HG03095 (cell line): ENCODE measurements around the gene SLC16A11.
"Not testable (repeated sequence)": the region's sequence is repeated elsewhere in the genome, so short reads cannot be mapped to it uniquely, and the experiment has no call there.

ENCODE experiments used
- ATAC-seq: cut with Tn5 transposase; IDR thresholded peaks from one replicate; pipeline ENCODE4 v1.9.1; 2021; ENCODE audit warnings: moderate library complexity; ENCODE audit not compliant: unreplicated experiment

Gene SLC16A11

DNA sequence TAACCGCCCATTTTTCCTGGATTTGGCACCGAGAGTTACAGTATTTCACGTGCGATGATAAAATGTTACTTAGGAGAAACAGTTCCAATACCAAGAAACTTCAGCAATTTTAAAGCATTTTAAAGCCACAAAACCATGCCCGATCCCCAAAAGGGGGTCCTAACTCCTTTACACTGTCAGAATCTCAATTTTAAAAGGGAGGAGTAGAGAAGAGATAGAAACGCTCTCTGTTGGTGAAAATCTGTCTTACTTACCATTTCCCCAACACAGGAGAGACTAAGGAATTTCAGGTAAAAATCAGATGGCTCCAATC, 32.0 kb downstream of the SLC16A11 start:
- ATAC-seq: no peak

DNA sequence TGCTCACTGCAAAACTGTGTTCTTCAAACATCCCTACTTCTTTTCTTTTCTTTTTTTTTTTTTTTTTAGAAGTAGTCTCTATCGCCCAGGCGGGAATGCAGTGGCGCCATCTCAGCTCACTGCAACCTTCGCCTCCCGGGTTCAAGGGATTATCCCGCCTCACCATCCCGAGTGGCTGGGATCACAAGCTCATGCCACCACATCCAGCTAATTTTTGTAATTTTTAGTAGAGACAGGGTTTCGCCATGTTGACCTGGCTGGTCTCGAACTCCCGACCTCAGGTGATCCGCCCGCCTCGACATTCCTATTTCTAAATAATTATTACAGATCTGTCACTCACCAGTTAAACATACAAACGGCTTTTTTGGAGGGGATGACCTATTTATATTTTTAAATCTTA, 32.5 kb downstream of the SLC16A11 start:
- no peak for ATAC-seq

DNA sequence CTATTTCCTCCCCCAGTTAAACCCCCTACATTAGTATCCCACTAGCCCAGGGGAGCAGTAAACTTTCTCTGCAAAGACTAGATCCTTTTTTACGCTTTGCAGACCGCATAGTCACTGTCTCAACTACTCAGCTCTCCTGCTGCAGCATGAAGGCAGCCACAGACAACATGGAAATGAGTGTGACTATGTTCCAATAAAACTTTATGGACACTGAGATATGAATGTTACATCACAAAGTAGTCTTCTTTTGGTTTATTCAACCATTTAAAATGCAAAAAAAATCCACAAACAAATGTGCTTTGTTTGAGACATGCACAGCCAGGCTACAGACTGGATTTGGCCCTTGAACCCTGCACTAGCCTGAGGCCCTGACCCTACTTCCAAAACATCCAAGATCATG, 33.4 kb downstream of the SLC16A11 start:
- ATAC-seq: no peak

DNA sequence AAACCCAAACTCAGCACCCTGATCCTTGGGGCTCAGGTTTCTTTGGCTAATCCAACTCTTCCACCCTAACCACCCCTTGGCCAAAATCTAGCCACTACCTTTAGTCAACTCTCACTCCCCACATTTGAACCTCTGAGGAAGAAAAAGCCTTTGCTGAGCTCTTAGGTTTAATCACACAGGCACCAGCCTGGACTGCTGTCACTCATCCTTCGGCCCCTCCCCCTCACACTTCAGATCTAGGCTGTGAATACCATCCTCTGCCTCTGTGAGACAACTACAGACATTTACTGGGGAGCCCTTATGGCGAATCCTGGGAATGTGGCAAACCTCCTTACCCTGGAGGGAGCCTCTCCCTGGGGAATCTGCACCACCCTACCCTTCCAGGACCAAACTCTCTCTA, 36.7 kb downstream of the SLC16A11 start:
- no peak for ATAC-seq

- no peak for ATAC-seq
These were observed 38.2 kb downstream of the SLC16A11 start for GRCh38 chr17:7005716-7006115.

DNA sequence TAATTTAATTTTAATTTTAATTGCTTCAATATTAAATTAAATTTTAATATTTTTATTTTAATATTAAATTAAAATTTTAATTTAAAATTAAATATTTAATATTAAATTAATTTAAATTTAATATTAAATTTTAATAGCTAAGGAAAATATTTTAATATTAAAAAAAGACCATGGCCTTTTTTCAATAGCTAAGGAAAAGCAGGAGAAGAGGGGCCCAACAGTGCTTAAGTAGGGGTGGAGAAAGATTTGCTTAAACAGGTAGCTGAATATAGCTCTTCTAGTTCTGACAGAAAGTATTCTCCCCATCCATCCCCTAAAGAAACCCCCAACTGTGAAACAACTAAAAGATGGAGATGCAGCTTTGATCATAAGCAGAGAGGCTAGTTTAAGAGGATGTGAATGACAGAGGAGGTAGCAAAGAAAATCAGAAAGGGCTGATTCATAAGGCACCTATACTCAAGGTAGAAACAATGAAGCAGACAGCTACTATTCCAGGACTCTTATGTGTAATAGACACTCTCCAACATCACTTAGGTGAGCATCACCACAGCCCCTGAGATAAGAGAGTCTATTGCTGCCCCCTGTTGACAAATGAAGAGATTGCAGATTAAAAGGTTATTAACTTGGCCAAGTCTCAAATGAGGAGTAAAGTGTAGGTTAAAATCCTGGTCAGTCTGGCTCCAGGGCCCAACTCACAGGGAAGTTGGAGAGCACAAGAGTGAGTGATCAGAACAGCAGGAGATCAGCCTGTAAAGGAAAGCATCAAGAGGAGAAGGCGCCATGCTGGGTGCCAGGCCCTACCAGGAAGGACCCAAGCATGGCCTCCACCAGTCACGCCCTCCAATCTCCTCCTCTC, 39.3 kb downstream of the SLC16A11 start:
- ATAC-seq: no peak

DNA sequence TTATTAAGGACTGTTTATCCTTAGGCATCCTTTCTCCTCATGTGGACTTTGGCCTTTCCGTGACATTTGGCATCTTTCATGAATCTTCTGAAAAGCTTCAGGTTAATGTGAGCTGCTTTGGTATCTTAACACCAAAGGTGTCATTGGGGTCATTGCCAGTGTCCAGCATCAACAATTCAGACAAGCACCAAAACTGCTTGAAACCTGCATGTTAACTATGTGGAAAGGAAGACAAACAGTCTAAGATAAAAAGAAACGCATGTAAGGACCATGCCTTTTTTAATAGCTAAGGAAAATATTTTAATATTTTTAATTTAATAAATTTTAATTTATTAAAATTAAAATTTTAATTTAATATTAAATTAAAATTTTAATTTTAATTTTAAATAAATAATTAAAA, 40.1 kb downstream of the SLC16A11 start:
- ATAC-seq: no peak

GRCh38 chr17:7002288-7003047, 41.4 kb downstream of the SLC16A11 start:
- no peak for ATAC-seq

DNA sequence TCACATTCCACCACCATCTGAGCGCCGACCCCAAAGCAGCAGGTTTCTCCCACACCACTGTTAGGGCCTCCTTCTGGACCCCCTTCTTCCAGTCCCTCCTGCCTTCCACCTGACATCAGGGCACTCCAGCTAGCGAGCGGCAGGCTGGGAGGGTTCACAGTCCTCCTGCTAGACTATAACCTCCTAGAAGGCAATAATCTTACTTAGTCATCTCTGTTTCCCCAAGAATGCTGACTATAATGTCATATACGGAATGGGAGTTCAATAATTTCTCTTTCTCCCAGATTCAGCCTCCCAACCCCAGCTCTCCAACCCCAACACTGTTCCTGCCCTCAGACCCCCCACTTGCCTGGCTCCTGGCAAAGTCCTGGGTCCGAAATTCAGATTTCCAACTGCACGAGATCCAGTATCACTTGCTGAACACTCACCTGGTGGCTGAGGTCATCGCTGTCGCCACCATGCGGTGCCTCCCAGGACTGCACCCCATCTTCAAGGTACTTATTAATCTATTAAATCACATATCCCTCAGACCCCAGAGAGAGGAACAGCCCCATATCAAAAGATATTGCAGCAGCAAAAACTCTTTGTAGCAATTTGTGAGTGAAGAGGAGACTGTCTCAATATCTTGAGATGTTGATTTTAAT, 42.5 kb downstream of the SLC16A11 start:
- ATAC-seq: no peak

GRCh38 chr17:6998855-6999508, 44.9 kb downstream of the SLC16A11 start:
- no peak for ATAC-seq

- ATAC-seq: no peak
These were observed 46.7 kb downstream of the SLC16A11 start for GRCh38 chr17:6997171-6997570.

DNA sequence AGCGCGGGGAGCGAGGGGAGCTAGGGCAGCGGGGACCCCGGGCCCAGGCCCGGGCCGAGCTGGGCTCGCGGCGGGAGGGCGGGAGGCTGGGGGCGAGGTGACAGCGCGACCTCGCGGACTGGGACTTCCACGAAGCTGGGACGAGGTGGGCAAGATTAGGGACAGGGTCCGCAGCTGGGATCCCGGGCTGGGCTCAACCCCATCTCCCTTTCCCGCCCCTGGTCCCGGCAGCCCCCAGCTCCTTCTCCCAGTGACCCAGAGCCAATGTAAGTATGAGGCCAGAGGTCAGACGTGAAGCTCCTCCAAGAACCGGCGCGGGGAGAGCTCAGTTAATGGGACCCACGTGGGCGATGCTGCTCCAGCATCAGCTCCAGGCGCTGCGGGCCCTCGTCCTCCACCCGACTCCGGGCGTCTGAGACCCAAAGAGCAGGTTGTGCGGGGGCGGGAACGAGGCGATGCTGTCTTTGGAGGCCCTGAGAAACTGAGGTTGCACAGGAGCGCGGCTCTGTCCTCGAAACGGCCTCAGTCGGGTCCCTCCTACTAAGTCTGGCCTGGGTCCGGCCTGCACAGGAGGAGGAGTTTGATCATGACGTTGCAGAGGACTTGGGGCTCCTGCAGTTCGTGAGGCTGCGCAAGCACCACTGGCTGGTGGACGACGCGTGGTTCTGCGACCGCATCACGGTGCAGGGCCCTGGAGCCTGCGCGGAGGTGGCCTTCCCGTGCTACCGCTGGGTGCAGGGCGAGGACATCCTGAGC, 47.5 kb downstream of the SLC16A11 start:
- ATAC-seq: no peak

DNA sequence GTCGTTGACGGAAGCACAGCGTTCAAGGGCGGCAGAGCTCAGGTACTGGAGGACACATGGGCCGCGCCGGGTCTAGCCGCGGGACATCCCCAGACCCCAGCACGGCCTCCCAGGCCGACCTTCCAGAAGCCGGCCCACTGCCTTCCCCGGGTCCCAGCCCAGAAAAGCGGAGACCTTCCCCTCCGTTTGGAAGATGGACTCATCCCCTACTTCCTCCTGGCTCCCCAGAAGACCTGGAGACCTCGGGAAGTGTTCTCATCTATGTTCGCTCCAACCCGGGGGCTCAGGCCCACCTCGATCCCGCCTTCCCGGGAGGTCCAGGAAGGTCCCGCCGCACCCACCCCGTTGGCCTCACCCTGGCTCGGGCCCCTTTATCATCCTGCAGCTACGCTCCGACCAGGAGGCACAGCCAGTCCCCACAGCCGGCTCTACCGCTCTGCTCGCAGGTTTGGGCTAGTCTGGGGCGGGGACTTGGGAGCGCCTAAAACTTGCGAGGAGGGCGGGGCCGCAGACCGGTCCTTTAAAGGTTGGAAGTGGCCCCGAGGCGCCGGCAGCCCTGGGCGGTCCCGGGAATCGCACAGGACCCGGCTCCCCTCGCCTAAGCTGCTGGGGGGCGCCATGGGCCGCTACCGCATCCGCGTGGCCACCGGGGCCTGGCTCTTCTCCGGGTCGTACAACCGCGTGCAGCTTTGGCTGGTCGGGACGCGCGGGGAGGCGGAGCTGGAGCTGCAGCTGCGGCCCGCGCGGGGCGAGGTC, 48.2 kb downstream of the SLC16A11 start, which contains the start of gene ALOX12:
TSS of gene ALOX12 (plus strand) at position 550 of the 756 bp plus-strand sequence. CDS start at position 619, 69 bp downstream.
- no peak for ATAC-seq

- ATAC-seq: no peak
These were observed 49.1 kb downstream of the SLC16A11 start for GRCh38 chr17:6994666-6995256.

GRCh38 chr17:6994118-6994598, 49.7 kb downstream of the SLC16A11 start:
- no peak for ATAC-seq

- not testable (repeated sequence) for ATAC-seq
These were observed 50.3 kb downstream of the SLC16A11 start for GRCh38 chr17:6993613-6994056.
